ENCODE measurements around the gene BMPER. TPM values are rescaled to one million over a fixed set of nuclear protein-coding genes. Genes with fewer than 3 reads are reported as not detected.

The BMPER gene
- total RNA-seq, 1 experiment from 2014 or later, result 1.5 TPM

- DNase-seq (ENCODE audit: low read depth), result peak; percentile 34
Observed at GRCh38 chr7:34091321-34091917, 186.1 kb downstream of the BMPER start.

- peak; percentile 55 for DNase-seq (ENCODE audit: low read depth)
Observed at GRCh38 chr7:34093276-34093675, 187.9 kb downstream of the BMPER start.

GRCh38 chr7:34096198-34096651, 190.9 kb downstream of the BMPER start:
- peak; percentile 69 for DNase-seq (ENCODE audit: low read depth)

GRCh38 chr7:34096777-34097176, 191.4 kb downstream of the BMPER start:
- DNase-seq (ENCODE audit: low read depth), result no peak

- no peak for DNase-seq (ENCODE audit: low read depth)
Observed at GRCh38 chr7:34100661-34101060, 195.3 kb downstream of the BMPER start.

GRCh38 chr7:34104115-34104514, 198.8 kb downstream of the BMPER start:
- DNase-seq (ENCODE audit: low read depth), result no peak

- no peak for DNase-seq (ENCODE audit: low read depth)
Observed at GRCh38 chr7:34104992-34105391, 199.7 kb downstream of the BMPER start.

- DNase-seq (ENCODE audit: low read depth), result peak; percentile 42
Observed at GRCh38 chr7:34107276-34107675, 201.9 kb downstream of the BMPER start.

GRCh38 chr7:34108165-34108564, 202.8 kb downstream of the BMPER start:
- DNase-seq (ENCODE audit: low read depth), result no peak

- DNase-seq (ENCODE audit: low read depth), result no peak
Observed at GRCh38 chr7:34109936-34110780, 204.8 kb downstream of the BMPER start.

GRCh38 chr7:34111031-34111430, 205.7 kb downstream of the BMPER start:
- no peak for DNase-seq (ENCODE audit: low read depth)

GRCh38 chr7:34115503-34115902, 210.2 kb downstream of the BMPER start:
- no peak for DNase-seq (ENCODE audit: low read depth)

GRCh38 chr7:34117573-34117972, 212.2 kb downstream of the BMPER start:
- no peak for DNase-seq (ENCODE audit: low read depth)

GRCh38 chr7:34121366-34121765, 216.0 kb downstream of the BMPER start:
- DNase-seq (ENCODE audit: low read depth), result no peak

- DNase-seq (ENCODE audit: low read depth), result no peak
Observed at GRCh38 chr7:34123316-34123715, 218.0 kb downstream of the BMPER start.

GRCh38 chr7:34124765-34125164, 219.4 kb downstream of the BMPER start:
- DNase-seq (ENCODE audit: low read depth), result no peak

GRCh38 chr7:34128762-34129161, 223.4 kb downstream of the BMPER start:
- peak; percentile 65 for DNase-seq (ENCODE audit: low read depth)

GRCh38 chr7:34130558-34131295, 225.4 kb downstream of the BMPER start:
- peak; percentile 52 for DNase-seq (ENCODE audit: low read depth)

GRCh38 chr7:34131371-34131770, 226.0 kb downstream of the BMPER start:
- no peak for DNase-seq (ENCODE audit: low read depth)

GRCh38 chr7:34133356-34133982, 228.1 kb downstream of the BMPER start:
- peak; percentile 93 for DNase-seq (ENCODE audit: low read depth)

- DNase-seq (ENCODE audit: low read depth), result peak; percentile 71
Observed at GRCh38 chr7:34133983-34134782, 228.8 kb downstream of the BMPER start.

Measured in M059J (cell line).